H9 (cell line): ENCODE measurements around the gene NDUFB8. TPM values are rescaled to one million over a fixed set of nuclear protein-coding genes. Genes with fewer than 3 reads are reported as not detected.

Experiments used
- DNase-seq: peaks from one replicate; pipeline ENCODE4 v3.0.0-alpha.2; 2017
- H2AFZ ChIP-seq: one replicate; pipeline ENCODE4 v1.6.1; 2013; ENCODE audit warnings: mild to moderate bottlenecking, low read length, control low read depth, moderate library complexity
- H2AK5ac ChIP-seq: 2 replicates; pipeline ENCODE4 v1.6.1; 2013; ENCODE audit warnings: low read length, control low read depth, mixed read lengths; ENCODE audit not compliant: insufficient read length
- H2BK120ac ChIP-seq: one replicate; pipeline ENCODE4 v1.6.1; 2013; ENCODE audit warnings: low read depth, mild to moderate bottlenecking, low read length, control low read depth, inconsistent platforms; ENCODE audit not compliant: poor library complexity, severe bottlenecking
- H2BK12ac ChIP-seq: 2 replicates; pipeline ENCODE4 v1.6.1; 2013; ENCODE audit warnings: low read length, control low read depth, mixed read lengths, low read depth; ENCODE audit not compliant: insufficient read length
- H2BK15ac ChIP-seq: 2 replicates; pipeline ENCODE4 v1.6.1; 2013; ENCODE audit warnings: low read depth, low read length, control low read depth
- H2BK20ac ChIP-seq: one replicate; pipeline ENCODE4 v1.6.1; 2013; ENCODE audit warnings: low read depth, mild to moderate bottlenecking, low read length, control low read depth, inconsistent platforms; ENCODE audit not compliant: poor library complexity, severe bottlenecking
- H2BK5ac ChIP-seq: 2 replicates; pipeline ENCODE4 v1.6.1; 2013; ENCODE audit warnings: low read length, control low read depth, mixed read lengths; ENCODE audit not compliant: insufficient read length
- H3K14ac ChIP-seq: 2 replicates; pipeline ENCODE4 v1.6.1; 2013; ENCODE audit warnings: low read length, control low read depth; ENCODE audit not compliant: insufficient read depth
- H3K18ac ChIP-seq: 2 replicates; pipeline ENCODE4 v1.6.1; 2013; ENCODE audit warnings: low read depth, mild to moderate bottlenecking, mixed read lengths, low read length, control low read depth; ENCODE audit not compliant: insufficient read length
- H3K23ac ChIP-seq: 2 replicates; pipeline ENCODE4 v1.6.1; 2013; ENCODE audit warnings: low read length, control low read depth, mixed read lengths, low read depth; ENCODE audit not compliant: insufficient read length
- H3K23me2 ChIP-seq: 2 replicates; pipeline ENCODE4 v1.6.1; 2013; ENCODE audit warnings: low read depth, mild to moderate bottlenecking, mixed read lengths, low read length, control low read depth; ENCODE audit not compliant: insufficient read length, poor library complexity, severe bottlenecking
- H3K27ac ChIP-seq: 2 replicates; pipeline ENCODE4 v1.5.1; 2013; ENCODE audit warnings: low read length, control low read depth, mixed read lengths, low read depth; ENCODE audit not compliant: insufficient read length
- H3K27me3 ChIP-seq: 2 replicates; pipeline ENCODE4 v1.6.1; 2013; ENCODE audit warnings: low read length, control low read depth, inconsistent platforms; ENCODE audit not compliant: insufficient read depth
- H3K4ac ChIP-seq: 2 replicates; pipeline ENCODE4 v1.6.1; 2013; ENCODE audit warnings: low read depth, mild to moderate bottlenecking, control low read depth, inconsistent platforms, low read length, moderate library complexity
- H3K4me1 ChIP-seq: 2 replicates; pipeline ENCODE4 v1.6.1; 2013; ENCODE audit warnings: low read length, control low read depth, inconsistent platforms; ENCODE audit not compliant: insufficient read depth
- H3K4me2 ChIP-seq: 2 replicates; pipeline ENCODE4 v1.6.1; 2013; ENCODE audit warnings: low read length, control low read depth, mixed read lengths; ENCODE audit not compliant: insufficient read length, insufficient read depth
- H3K56ac ChIP-seq: 2 replicates; pipeline ENCODE4 v1.6.1; 2013; ENCODE audit warnings: low read depth, mild to moderate bottlenecking, mixed read lengths, low read length, control low read depth; ENCODE audit not compliant: insufficient read length
- H3K79me1 ChIP-seq: 2 replicates; pipeline ENCODE4 v1.6.1; 2013; ENCODE audit warnings: low read depth, mild to moderate bottlenecking, moderate library complexity, low read length, control low read depth, inconsistent platforms; ENCODE audit not compliant: insufficient read depth, poor library complexity, severe bottlenecking
- H3K79me2 ChIP-seq: 2 replicates; pipeline ENCODE4 v1.6.1; 2013; ENCODE audit warnings: low read length, control low read depth, inconsistent platforms; ENCODE audit not compliant: insufficient read depth
- H3K9ac ChIP-seq: 2 replicates; pipeline ENCODE4 v1.6.1; 2013; ENCODE audit warnings: low read length, control low read depth, mixed read lengths; ENCODE audit not compliant: insufficient read length; ENCODE audit errors: extremely low read depth
- H3K9me3 ChIP-seq: one replicate; pipeline ENCODE4 v1.6.1; 2013; ENCODE audit warnings: low read depth, low read length, inconsistent platforms; ENCODE audit not compliant: control insufficient read depth
- H3T11ph ChIP-seq: one replicate; pipeline ENCODE4 v1.6.1; 2013; ENCODE audit warnings: mild to moderate bottlenecking, low read length, control low read depth, inconsistent platforms
- H4K20me1 ChIP-seq: one replicate; pipeline ENCODE4 v1.6.1; 2013; ENCODE audit not compliant: control insufficient read depth, insufficient read length, insufficient read depth
- H4K5ac ChIP-seq: 2 replicates; pipeline ENCODE4 v1.6.1; 2013; ENCODE audit warnings: low read depth, mild to moderate bottlenecking, mixed read lengths, low read length, control low read depth; ENCODE audit not compliant: insufficient read length
- H4K8ac ChIP-seq: replicated peaks from 2 replicates; pipeline ENCODE4 v1.6.1; 2013; ENCODE audit warnings: low read length, control low read depth, mixed read lengths, low read depth; ENCODE audit not compliant: insufficient read length
- H4K91ac ChIP-seq: 2 replicates; pipeline ENCODE4 v1.6.1; 2013; ENCODE audit warnings: low read depth, mild to moderate bottlenecking, moderate library complexity, mixed read lengths, low read length, control low read depth; ENCODE audit not compliant: insufficient read length
- H3K27ac Mint-ChIP-seq, 3 experiments: 2 replicates in 2 of 3; 3 replicates in 1 of 3; pipeline ENCODE4 v1.8.0; 2020 to 2021; ENCODE audit warnings: mixed read lengths in 3 of 3, mild to moderate bottlenecking in 1 of 3, moderate library complexity in 1 of 3
- H3K27me3 Mint-ChIP-seq: 2 replicates; pipeline ENCODE4 v1.8.0; 2021; ENCODE audit warnings: low read depth, mild to moderate bottlenecking, moderate library complexity, mixed read lengths
- H3K36me3 Mint-ChIP-seq, 3 experiments: 2 replicates in 2 of 3; 3 replicates in 1 of 3; pipeline ENCODE4 v1.8.0; 2020 to 2021; ENCODE audit warnings: low read depth in 3 of 3, mixed read lengths in 3 of 3; ENCODE audit not compliant: insufficient read depth in 1 of 3
- H3K4me1 Mint-ChIP-seq, 2 experiments: 2 replicates each; pipeline ENCODE4 v1.8.0; 2020; ENCODE audit warnings: mixed read lengths in 2 of 2
- H3K4me3 Mint-ChIP-seq, 2 experiments: 2 replicates in 1 of 2; 3 replicates in 1 of 2; pipeline ENCODE4 v1.8.0; 2020 to 2021; ENCODE audit warnings: mild to moderate bottlenecking in 2 of 2, mixed read lengths in 2 of 2, moderate library complexity in 1 of 2
- H3K9me3 Mint-ChIP-seq, 2 experiments: 2 replicates in 1 of 2; 3 replicates in 1 of 2; pipeline ENCODE4 v1.8.0; 2020; ENCODE audit warnings: mild to moderate bottlenecking in 2 of 2, mixed read lengths in 2 of 2, moderate library complexity in 1 of 2
- CTCF ChIP-seq: fragments of 200-600 bp; sonication (generic); conservative IDR thresholded peaks from 3 replicates; pipeline ENCODE4 v1.8.0; 2021; ENCODE audit warnings: antibody characterized with exemption, mild to moderate bottlenecking
- WGBS: extraction: QIAGEN DNeasy Blood & Tissue Kit; methylation state at CpG from one replicate; pipeline ENCODE4 v1.1.7; 2013; ENCODE audit warnings: missing lambda C conversion rate, low lambda C conversion rate, mixed read lengths; ENCODE audit not compliant: insufficient read length; ENCODE audit errors: extremely low coverage; 5-methylcytosine and 5-hydroxymethylcytosine counted together
- total RNA-seq: library from RNA; stranded (reverse); gene quantifications from 2 replicates; pipeline ENCODE4 v1.2.1, GENCODE V29; 2021

NDUFB8 gene
- total RNA-seq, 1 experiment from 2014 or later, result 205 TPM

DNA sequence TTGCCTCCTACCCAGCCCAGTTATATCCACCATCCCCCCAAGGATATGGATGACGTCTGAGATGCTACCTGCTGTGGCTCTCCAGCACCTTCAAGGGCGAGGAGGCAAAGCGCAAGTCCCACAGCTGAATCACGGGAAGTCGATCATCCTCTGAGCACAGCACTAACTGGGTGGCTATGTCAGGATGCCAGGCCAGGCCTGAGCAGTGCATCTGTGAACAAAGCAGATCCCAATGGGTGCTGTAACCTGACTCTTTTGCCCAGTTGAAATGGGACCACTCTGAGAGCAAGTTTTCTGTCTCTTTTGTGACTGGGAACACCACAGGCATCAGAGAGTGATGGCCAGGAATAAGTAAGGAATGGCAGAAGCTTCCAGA, 22.3 kb downstream of the NDUFB8 start:
- Mint-ChIP-seq H3K4me1 (peaks cover 2% of the 10 kb centered on the region in 2 experiments; a peak in 2 of 4 replicates), H3K27me3 (peaks cover 63% of the 10 kb centered on the region), H3K36me3 (no peaks in the 10 kb centered on the region; a peak in 1 of 7 replicates), H3K4me3 (no peak overlapping the region), H3K27ac (no peak overlapping the region; a peak in 1 of 7 replicates), H3K9me3 (no peaks in the 10 kb centered on the region)
- no peaks in the 10 kb centered on the region for H3K79me1 ChIP-seq
- no peak overlapping the region for H3K18ac ChIP-seq
- no peak overlapping the region for H3K23ac ChIP-seq
- no peaks in the 10 kb centered on the region for H3K23me2 ChIP-seq
- H3K56ac ChIP-seq, result no peak overlapping the region
- no peak overlapping the region for H4K8ac ChIP-seq
- no peak overlapping the region for H3T11ph ChIP-seq
- H3K27ac ChIP-seq, result no peak overlapping the region
- no peaks in the 10 kb centered on the region for H3K4me1 ChIP-seq
- H3K9ac ChIP-seq, result no peak overlapping the region
- H2AK5ac ChIP-seq, result no peak overlapping the region
- no peak overlapping the region for H2BK5ac ChIP-seq
- no peak overlapping the region for H2BK120ac ChIP-seq
- H3K4ac ChIP-seq, result no peak overlapping the region
- H2BK12ac ChIP-seq, result no peak overlapping the region
- no peak for DNase-seq
- no peak overlapping the region for H3K14ac ChIP-seq
- H4K91ac ChIP-seq, result no peak overlapping the region
- H4K20me1 ChIP-seq, result no peaks in the 10 kb centered on the region
- no peak overlapping the region for H4K5ac ChIP-seq
- no peak overlapping the region for H3K4me2 ChIP-seq
- no peak overlapping the region for H2BK15ac ChIP-seq
- H3K79me2 ChIP-seq, result no peaks in the 10 kb centered on the region
- TF ChIP-seq CTCF, result no peak
- no peak overlapping the region for H2AFZ ChIP-seq
- H3K27me3 ChIP-seq, result no peaks in the 10 kb centered on the region
- H3K9me3 ChIP-seq, result no peaks in the 10 kb centered on the region
- WGBS, result no CpG with 5 or more reads among the region's 5 CpGs
- no peak overlapping the region for H2BK20ac ChIP-seq
